ENCODE data around the gene UCHL5.
"Not testable (repeated sequence)": the region's sequence is repeated elsewhere in the genome, so short reads cannot be mapped to it uniquely, and the experiment has no call there.

Gene UCHL5

DNA sequence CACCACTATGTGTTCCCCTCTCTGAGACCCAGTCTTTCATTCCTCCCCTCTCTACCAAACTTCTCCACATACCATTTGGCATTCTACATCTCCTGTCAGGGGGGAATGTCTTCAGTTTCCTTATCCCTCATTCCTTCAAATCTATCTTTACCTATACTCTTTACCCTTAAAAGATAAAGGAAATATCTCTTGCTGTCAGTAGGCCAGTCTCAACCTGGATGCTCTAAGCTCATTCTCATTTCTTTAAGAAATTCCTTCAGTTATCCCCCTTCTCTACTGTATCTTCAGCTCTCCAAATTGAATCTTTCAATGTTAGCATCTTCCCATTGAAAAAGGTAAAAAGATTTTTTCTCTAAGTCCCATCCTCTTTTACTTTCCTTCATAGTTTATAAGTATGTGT is 6.8 kb upstream of the UCHL5 start:
- DNase-seq (ENCODE audit: low spot score): no peak

DNA sequence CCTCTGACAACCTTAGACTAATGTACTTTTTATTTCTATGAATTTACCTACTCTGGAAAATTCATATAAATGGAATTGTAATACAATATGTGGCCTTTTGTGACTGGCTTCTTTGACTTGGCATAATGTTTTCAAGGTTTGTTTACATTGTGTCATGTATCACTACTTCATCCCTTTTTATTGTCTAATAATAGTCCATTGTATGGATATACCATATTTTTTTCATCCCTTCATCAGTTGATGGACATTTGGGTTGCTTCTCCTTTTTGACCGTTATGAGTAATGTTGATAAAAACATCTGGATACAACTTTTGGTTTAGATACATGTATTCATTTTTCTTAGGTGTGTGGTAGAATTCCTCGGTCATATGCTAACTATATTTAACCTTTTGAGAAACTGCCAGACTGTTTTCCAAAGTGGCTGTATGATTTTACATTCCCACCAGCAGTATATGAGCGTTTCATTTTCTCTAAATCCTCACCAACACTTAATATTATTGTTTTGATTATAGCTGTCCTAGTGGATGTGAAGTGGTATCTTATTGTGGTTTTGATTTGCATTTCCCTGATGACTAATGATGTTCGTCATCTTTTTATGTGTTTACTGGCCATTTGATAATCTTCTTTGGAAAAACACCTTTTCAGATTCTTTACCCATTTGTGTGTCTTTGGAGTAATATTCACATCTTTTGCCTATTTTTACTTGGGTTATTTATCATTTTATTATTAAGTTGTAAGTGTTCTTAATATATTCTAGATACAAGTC is 3.7 kb upstream of the UCHL5 start:
- no peak for DNase-seq (ENCODE audit: low spot score)

DNA sequence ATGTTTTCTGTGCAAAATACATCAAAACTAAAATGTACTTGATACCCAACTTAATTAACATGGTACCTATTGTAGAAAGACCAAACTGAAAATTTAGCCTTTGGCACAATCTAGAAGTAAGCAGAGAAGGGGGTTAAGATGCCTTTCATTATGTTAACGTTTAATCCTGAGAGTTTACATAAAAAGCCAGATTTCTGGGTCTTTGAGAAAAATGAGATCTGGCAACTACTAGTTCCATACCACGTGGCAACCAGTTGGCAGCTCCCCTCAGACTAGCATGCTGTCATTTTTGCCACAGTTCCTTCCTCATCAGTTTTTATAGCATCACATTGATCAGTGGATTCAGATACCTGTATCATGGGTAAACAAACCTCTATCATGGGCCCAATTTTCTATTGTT is 1.8 kb upstream of the UCHL5 start:
- no peak for DNase-seq (ENCODE audit: low spot score)

DNA sequence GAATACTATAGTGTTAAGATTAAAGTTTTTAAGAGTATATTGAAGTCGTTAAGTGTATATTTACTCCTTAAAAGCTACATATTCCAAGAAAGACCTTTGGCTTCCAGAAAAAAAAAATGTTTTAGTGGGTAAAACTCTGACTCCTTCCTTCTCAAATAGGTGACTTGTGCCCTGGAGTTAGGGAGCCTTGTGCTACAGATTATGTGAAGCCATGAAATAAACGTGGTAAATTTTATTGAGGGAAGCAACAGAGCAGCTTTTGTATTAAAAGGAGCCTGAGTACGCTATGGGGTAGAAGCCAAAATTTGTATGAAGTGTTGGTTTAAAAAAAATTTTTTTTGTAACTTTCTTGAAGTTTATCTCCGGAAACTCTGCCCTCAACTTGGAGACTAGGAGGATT is 1.2 kb upstream of the UCHL5 start:
- no peak for DNase-seq (ENCODE audit: low spot score)

DNA sequence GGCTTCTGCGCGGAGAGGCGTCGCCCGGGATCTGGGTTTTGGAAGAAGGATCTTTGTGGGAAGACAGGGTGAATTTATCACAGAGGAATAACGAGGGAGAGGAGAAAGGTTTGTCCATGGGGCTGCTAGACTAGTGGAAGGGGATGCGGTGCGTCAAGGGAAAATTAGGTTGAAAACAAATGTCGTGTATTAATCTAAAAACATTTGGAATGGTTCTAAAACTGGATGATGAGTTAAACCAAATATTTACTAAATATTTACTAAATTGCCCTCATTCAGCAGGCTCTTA is 899 bp upstream of the UCHL5 start:
- DNase-seq (ENCODE audit: low spot score): no peak

DNA sequence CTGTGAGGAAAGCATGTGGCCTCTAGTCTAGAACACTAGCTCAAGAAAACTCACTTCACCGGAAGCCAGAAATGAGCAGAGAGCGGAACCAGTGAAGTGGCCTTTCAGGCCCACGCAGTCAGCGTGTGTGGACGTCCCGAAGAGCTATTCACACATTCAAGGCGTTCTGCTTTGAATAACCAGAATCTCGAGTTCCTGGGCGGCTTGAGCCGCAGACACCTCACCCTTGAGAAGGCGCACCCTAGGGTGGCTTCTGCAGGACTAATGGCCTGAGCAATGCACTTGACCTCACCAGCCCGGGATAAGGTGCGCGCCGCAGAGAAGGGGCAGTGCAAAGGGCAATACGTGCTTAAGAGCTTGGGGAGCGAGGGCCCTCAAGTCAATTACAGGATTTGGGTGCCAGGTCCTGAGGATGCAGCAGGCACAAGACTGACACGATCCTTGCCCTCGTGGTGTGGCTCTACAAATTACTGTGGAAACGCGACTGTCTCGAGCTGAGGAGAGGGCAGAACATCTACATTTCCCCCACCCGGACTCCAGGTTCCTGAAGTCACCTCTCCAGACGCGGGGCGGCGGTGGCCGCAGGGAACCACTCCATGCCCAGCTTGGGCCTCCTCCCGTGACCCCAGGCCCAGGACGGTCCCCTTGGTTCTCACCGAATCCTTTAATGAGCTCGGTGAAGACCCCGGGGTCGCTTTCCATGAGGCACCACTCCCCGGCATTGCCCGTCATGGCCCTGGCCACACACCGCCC is 455 bp downstream of the UCHL5 start:
- peak; percentile 33 for DNase-seq (ENCODE audit: low spot score)

DNA sequence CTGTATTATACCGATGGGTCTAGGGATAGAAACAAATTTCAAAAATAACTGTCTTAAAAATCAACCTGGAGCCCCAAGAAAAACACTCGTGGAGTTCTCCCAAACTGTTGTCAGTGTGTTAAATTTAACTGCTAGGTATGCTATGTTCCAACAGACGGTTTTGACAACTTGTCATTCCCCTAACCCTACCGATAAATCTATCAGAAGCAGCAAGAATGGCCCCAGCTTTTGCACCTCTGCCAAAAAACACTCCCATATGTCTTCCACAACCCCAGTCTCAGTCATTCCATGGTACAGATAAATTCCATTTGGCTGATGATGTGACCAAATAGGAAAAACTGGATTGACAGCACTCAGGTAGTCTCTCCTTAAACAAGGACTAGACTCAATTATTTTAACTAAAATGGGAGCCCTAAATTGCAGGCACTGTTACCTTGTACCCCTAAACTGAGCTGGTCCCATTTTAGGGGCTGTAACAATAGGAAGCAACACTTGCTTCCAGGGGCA is 4.9 kb downstream of the UCHL5 start:
- DNase-seq (ENCODE audit: low spot score): no peak

DNA sequence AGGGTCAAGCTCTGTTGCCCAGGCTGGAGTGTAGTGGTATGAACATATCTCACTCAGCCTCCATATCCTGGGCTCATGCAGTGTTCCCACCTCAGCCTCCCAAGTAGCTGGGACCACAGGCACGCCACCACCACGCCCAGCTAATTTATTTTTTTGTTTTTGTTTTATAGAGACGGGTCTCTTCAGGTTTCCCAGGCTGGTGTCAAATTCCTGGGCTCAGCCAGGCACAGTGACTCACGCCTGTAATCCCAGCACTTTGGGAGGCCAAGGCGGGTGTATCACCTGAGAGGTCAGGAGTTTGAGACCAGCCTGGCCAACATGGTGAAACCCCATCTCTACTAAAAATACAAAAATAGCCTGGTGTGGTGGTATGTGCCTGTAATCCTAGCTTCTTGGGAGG is 10.2 kb downstream of the UCHL5 start:
- DNase-seq (ENCODE audit: low spot score): not testable (repeated sequence)

DNA sequence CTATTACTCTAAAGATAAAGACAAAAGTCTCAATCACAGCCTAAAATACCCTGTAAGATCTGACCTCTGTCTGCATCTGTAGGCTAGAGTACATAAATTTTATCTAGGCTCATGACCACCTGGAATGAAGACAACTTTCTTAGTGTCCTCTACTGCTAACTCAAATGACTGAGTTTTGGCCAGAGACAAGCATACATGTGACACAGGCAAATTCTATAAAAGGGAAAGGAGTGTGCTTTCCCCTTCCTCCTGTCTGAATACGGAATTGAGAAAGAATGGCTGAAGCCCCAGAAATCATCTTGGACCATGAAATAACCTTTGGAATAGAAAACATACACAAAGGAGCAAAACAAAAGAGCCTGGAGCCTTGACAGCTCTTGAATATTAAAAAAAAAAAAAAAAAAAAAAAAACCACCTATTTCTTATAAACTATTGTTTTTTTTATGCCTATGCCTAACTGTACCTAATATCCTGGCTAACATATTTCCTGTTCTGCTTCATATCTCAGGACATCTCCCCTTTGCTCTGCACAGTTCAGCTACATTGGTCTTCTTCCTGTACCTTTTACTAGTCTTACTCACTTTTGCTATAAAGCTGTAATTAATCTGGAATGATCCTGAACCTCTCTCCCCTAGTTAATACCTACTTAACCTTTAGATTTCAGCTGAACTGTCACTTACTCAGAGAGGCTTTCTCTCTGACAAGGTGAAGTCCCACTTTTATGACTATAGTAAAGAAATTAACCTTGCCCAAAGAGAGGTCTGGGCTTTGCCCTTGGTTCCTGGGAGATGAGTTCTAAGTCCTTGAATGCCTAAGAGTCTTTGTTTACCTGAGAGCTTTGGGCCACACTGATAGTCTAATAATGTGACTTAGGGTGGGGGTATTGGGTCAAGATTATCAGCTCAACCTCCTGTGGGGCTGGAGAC is 16.1 kb downstream of the UCHL5 start:
- DNase-seq (ENCODE audit: low spot score): no peak

DNA sequence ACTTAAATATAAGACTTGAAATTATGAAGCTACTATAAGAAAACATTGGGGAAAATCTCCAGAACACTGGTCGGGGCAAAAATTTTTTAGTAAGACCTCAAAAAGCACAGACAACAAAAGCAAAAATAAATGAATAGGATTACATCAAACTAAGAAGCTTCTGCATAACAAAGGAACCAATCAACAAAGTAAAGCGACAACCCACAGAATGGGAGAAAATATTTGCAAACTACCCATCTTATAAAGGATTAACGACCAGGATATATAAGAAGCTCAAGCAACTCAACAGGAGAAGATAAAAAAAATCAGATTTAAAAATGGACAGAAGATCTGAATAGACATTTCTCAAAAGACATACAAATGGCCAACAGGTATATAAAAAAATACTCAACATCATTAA is 19.1 kb downstream of the UCHL5 start:
- DNase-seq (ENCODE audit: low spot score): no peak

DNA sequence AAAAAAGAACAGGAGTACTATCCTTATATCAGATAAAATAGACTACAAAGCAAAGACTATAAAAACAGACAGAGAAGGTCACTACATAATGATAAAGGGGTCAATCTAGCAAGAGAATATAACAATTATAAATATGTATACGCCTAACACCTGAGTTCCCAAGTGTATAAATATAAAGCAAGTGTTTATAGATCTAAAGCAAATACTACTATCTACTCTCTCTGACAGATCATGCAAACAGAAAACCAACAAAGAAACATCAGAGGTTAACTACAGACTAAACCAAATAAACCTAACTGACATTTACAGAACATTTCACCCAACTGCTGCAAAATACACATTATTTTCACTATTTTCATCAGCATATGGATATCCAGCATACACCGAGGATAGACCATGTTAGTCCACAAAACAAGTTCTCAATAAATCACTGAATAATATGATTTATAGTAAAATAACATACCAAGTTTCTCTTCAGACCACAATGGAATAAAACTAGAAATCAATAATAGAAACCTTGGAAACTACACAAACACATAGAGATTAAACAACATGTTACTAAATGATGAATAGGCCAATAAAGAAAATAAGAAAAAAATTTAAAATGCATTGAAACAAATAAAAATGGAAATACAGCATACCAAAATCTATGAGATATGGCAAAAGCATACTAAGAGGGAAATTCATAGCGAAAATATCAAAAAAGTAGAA is 22.7 kb downstream of the UCHL5 start:
- no peak for DNase-seq (ENCODE audit: low spot score)

DNA sequence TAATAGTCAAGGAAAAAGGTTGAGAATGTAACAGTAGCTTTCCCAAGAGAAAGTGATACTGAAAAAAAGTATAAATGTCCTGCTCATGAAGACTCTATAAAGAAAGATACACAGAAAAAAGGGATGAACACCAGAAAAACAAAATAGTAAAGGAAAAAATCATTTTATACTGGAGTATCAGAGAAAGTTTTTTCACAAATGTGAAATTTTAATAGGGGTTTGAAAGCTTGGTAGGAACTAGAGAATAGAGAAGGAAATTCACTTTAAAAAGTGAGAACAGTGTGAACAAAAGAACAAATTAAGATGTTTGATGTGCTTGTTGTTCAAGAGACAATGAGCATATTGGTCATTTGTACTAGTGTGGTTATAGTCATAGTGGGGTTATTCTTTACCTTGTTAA is 25.6 kb downstream of the UCHL5 start:
- no peak for DNase-seq (ENCODE audit: low spot score)

DNA sequence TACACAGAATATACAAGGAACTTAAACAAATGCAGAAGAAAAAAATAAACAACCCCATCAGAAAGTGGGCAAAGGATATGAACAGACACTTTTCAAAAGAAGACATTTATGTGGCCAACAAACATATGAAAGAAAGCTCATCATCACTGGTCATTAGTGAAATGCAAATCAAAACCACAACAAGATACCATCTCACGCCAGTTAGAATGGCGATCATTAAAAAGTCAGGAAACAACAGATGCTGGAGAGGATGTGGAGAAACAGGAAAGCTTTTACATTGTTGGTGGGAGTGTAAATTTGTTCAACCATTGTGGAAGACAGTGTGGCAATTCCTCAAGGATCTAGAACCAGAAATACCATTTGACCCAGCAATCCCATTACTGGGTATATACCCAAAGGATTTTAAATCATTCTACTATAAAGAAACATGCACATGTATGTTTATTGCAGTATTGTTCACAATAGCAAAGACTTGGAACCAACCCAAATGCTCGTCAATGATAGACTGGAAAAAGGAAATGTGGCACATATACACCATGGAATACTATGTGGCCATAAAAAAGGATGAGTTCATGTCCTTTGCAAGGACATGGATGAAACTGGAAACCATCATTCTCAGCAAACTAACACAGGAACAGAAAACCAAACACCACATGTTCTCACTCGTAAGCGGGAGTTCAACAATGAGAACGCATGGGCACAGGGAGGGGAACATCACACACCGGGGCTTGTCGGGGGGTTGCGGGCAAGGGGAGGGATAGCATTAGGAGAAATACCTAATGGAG is 26.3 kb downstream of the UCHL5 start:
- DNase-seq (ENCODE audit: low spot score): not testable (repeated sequence)

DNA sequence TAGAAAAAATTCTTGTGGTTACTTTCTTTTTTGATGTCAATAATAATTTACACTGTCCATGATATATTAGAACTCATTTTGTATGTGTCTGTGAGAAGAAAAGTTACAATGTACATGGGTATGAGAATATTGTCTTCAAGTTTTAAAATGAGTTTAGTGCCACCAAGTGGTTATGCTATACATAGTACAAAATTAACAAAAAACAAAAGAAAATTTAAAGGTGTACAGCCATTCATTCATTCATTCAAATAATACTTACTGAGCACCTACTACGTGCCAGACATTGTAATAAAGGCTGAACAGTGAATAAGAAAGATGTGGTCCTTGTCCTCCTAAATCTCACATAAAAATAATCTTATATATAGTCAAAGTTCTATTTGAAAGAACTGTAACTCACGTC is 27.7 kb downstream of the UCHL5 start:
- DNase-seq (ENCODE audit: low spot score): no peak

DNA sequence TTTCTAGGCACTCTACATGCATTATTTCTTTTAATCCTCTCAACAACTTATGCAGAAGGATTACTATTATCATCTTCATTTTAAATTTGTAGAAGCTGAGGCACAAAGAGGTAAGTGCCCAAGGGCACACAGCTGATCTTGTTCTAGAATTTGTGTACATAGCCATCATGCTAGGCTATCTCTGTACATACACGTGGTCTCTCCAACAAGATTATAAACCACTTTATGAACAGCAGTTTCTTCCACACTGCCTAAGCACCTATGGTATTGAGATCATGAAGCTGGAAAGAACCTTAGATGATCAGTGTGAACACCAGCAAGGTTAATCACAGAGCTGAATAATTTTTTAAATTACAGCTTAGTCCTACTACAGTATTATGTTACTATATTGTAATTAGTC is 28.9 kb downstream of the UCHL5 start:
- DNase-seq (ENCODE audit: low spot score): no peak

DNA sequence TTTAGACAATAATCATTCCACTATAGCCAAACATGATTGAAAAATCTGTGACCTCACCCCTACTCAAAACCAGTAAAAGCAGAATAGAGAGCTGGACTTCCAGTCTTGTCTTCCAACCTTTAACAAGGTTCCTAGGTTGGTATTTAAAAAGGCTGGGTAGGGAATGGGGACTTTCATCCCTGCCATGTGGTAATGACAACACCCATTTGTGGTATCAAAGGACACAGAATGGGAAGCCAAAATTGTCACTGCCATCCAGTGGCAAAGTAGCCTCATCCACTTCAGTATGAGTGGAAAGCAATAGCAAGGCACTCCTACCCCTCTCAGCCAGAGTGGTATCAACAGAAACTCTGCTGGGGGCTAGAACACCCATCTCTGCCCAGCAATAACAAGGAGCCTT is 33.9 kb downstream of the UCHL5 start:
- no peak for DNase-seq (ENCODE audit: low spot score)

DNA sequence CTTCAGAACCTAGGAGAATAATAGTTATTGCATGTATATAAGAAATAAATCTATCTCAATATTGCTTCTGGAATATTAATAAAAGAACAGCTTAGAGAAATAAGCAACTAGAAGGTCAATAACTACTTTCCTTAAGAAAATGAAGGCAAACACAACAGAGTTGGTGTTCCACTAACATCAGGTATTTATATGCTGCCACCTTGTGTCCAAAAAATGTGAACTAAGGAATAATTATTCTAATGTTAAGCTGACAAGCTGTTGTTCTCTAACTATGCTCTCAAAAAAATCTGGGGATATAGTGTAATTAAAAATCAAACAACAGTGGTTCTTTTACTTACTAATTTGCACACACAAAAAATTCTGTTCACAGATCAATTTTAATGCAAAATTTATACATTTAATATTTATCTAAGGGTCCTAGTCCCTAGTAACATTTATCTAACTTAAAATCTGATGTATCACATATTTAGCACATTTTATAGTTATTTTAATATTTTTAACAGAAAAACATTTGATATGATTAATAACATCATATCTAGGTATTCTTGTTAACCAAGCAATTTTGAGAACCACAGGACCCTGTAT is 39.6 kb downstream of the UCHL5 start:
- DNase-seq (ENCODE audit: low spot score): peak; percentile 30

DNA sequence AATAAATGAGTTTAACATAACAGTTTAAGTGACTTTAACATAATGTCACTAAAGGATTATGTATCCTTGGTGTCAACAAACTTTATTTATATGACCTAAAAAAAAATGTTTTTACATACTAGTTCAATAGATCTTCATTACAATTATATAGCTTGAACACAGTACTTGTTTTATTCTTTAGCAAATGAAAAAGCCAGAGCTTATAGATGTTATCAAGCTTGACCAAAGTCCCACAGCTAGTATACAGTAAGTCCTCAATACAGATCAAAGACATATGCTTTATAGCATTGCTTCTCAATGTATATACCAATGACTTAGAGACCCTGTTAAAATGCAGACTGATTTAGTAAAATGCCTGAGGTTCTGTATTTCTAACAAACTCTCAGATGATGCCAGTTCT is 42.4 kb downstream of the UCHL5 start:
- no peak for DNase-seq (ENCODE audit: low spot score)

DNA sequence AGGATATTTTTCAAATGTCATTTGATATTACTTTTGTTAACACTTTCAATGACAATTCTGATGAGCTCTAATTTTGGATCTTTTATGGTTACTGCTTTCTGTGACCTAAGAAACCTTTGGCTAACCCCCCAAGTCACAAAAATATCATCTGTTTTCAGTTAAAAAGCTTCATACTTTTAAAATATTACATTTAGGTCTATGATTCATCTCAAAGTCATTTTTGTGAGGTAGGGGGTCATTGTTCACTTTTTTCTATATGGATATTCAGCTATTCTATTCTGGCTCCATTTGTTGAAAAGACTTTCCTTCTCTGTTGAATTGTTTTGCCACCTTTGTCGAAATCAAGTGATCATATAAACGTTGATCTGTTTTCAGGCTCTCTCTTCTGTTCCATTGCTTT is 44.8 kb downstream of the UCHL5 start:
- no peak for DNase-seq (ENCODE audit: low spot score)

DNA sequence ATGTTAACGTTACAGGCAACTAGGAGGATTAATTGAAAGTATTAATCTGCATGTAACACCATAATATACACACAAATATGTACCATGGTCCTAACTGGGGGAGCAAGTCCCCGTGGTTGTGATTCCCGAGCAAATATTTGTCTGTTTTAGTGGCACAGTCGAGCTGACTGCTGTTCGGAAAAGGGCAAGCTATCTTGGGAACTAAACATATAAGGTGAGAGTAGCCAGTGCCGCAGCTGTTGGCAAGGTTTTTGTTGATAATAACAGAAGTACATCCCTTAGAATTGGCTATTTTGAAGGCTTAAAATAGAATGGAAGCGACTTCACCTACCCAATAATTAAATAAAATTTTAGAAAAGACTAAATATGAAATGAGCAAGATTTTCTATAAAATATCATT is 45.5 kb downstream of the UCHL5 start:
- no peak for DNase-seq (ENCODE audit: low spot score)

DNA sequence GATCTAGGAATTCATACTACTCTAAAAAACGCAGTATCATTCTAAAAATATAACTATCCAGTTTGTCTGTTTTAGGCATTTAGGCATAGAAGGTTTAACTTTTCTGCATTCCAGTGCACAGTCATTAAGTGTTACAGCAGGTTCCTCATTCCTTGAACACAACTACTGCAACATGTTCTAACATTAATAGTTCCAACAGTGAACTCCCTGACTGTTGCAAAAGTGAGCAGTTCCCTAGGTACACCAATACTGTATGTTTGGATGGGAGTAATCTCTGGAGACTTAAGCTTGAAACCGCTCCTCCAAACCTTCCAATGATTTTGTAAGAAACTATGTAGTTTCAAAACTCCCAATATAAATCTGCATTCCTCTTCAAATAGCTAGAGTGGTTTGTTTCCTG is 46.2 kb downstream of the UCHL5 start:
- DNase-seq (ENCODE audit: low spot score): no peak

Measured in CD4-positive, alpha-beta T cell treated with Interleukin-6 at 100 ng/mL for 8 hours (primary cell).